HL-60 (cell line): ENCODE data around the gene HEXIM1.

Source experiments
- CTCF ChIP-seq: IDR thresholded peaks from one replicate; pipeline ENCODE4 v1.5.1; 2011; ENCODE audit warnings: low read length, control low read depth, inconsistent platforms; ENCODE audit not compliant: insufficient read depth
- REST ChIP-seq: IDR thresholded peaks from 2 replicates; pipeline ENCODE4 v1.6.1; 2012; ENCODE audit warnings: low read depth; ENCODE audit not compliant: insufficient replicate concordance

GRCh38 chr17:45170931-45171337 is 22.7 kb downstream of the HEXIM1 start:
- TF ChIP-seq REST, result no peak
- no peak for TF ChIP-seq CTCF
